Cardiac fibroblast (primary cell): ENCODE measurements around the gene ATF4.

ENCODE experiments used
- DNase-seq, 2 donors: peaks; one replicate each; pipeline versions ENCODE4 v3.0.0 to v3.0.0-alpha.2; 2010; ENCODE audit warnings: low read depth in 2 of 2
- H3K4me3 ChIP-seq, 2 donors: replicated peaks in 1 of 2; 1 replicate in 1 of 2; 2 replicates in 1 of 2; pipeline ENCODE4 v1.5.1; 2011; ENCODE audit warnings: low read depth in 2 of 2, low read length in 2 of 2, mild to moderate bottlenecking in 2 of 2, moderate library complexity in 1 of 2
- TF ChIP-seq, protein P1 (sequence below): IDR thresholded peaks from one replicate; pipeline ENCODE4 v1.5.1; 2011; ENCODE audit warnings: low read depth, mild to moderate bottlenecking, low read length, inconsistent platforms

Gene ATF4

DNA sequence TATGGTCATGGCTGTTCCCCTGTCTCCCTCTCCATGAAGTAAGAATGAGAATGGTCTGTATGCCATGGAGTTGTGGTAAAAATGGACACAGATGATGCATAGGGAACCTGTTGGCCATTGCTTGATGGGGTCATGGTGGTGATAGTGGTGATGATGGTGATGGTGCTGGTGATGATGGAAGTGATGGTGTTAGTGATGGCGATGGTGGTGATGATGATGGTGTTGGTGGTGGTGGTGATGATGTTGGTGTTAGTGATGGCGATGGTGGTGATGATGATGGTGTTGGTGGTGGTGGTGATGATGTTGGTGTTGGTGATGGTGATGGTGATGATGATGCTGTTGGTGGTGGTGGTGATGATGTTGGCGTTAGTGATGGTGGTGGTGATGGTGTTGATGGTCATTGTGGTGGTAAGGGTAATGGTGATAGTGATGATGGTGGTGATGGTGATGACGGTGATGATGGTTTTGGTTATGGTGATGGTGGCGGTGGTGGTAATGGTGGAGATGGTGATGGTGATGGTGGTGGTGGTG lies 45.1 kb downstream of the ATF4 start:
- TF ChIP-seq, protein P1, sequence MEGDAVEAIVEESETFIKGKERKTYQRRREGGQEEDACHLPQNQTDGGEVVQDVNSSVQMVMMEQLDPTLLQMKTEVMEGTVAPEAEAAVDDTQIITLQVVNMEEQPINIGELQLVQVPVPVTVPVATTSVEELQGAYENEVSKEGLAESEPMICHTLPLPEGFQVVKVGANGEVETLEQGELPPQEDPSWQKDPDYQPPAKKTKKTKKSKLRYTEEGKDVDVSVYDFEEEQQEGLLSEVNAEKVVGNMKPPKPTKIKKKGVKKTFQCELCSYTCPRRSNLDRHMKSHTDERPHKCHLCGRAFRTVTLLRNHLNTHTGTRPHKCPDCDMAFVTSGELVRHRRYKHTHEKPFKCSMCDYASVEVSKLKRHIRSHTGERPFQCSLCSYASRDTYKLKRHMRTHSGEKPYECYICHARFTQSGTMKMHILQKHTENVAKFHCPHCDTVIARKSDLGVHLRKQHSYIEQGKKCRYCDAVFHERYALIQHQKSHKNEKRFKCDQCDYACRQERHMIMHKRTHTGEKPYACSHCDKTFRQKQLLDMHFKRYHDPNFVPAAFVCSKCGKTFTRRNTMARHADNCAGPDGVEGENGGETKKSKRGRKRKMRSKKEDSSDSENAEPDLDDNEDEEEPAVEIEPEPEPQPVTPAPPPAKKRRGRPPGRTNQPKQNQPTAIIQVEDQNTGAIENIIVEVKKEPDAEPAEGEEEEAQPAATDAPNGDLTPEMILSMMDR, result no peak
- H3K4me3 ChIP-seq, result no peak overlapping the region
- no peak for DNase-seq

DNA sequence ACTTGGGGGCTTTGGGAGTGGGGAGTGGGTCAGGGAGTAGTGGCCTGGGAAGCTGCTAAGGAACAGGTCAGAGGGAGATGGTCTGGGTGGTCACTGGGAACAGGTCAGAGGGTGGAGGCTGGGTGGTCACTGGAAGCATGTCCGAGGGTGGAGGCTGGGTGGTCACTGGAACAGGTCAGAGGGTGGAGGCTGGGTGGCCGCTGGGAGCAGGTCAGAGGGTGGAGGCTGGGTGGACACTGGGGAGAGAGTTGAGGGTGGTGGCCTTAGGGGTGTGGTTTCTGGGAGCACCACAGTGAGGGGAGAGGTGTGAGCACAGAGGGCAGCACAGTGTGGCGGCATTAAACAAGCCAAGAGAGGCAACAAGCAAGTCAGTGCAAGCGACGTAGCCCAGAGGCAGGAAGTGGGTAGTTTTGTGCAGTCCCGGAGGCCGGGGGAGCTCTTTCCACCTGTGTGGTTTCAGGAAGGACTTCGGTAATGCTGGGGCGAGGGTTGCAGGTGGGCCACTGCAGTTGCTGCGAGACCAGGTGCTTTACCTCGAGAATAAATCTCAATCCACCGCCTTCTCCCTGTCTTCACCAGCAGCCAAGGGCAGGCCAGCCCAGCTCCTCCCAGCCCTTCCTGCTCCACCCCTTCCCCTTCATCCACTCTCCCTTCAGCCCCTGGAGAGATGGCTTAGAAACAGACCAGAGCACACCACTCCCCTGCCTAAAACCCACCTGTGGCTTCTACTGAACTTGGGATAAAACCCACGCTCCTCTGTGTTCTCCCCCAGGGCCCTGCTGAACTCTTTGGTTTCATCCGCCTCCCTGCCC lies 47.0 kb downstream of the ATF4 start:
- TF ChIP-seq, protein P1, result no peak
- H3K4me3 ChIP-seq, result no peak overlapping the region
- DNase-seq, result no peak

DNA sequence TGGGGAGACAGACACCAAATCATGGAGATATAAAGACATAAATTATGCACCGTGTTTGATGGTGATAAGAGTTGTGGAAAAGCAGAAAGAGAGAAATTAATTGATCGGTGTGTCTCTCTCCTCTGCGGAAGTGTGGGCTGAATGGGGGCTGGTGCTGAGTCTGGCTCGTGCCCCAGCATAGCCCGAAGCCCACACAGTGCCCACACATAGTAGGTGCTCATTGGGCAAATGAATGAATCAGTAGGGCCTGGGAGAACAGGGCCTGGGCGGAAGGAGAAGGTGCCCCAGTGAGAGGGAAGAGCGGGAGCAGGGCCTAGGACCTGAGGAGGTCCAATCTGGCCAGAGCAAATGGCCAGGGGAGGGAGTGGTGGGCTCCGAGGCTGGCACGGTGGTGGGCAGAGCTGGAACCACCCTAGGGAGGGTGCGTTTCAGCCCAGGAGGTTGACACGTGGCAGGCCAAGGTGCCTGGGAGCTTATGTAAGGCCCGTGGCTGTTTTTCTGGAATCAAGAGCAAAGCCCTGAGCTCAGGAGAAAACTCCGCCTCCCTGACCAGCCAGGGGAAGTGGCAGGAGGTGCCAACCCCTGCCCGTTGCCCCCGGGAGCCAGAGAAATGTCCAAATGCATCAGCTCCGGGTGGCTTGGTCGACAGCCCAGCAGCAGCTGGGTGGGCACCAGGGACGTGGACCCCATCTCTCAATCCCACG lies 48.1 kb downstream of the ATF4 start:
- no peak overlapping the region for H3K4me3 ChIP-seq
- TF ChIP-seq, protein P1, result no peak
- no peak for DNase-seq

DNA sequence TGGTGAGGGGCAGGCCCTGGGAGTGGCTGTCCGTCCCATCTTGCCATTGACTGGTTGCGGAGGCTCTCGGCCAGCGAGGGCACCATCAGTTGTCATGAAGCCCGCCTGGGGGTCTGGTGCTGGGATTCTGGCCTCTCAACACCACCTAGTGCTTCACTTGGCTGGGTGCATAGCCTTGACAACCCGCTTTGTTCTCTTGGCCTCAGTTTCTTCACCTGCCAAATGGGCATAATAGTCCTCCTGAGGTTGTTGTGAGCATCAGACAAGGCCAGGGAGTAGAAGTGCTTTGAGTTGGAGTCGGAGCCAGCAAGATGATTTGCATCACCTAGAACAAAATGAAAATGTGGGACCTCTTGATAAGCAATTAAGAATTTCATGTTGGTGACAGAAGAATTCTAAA lies 48.7 kb downstream of the ATF4 start:
- no peak for DNase-seq
- TF ChIP-seq, protein P1, result no peak
- H3K4me3 ChIP-seq, result no peak overlapping the region

DNA sequence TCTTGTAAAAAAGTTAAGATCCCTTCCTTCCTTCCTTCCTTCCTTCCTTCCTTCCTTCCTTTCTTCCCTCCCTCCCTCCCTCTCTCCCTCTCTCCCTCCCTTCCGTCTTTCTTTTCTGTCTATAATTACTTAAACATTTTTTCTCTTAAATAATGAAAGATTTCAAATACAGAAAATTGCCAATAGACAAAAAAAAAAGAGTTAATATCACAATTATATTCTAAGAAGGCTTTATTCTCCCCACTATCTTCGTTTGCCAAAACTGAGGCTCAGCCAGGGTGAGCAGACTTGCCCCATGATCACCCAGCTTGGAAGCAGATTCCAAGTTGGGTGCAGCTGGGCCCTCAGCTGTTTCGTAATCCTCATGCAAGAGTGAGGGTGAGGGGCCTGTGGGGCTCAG lies 49.9 kb downstream of the ATF4 start:
- TF ChIP-seq, protein P1, result no peak
- DNase-seq, result no peak
- H3K4me3 ChIP-seq, result no peak overlapping the region

DNA sequence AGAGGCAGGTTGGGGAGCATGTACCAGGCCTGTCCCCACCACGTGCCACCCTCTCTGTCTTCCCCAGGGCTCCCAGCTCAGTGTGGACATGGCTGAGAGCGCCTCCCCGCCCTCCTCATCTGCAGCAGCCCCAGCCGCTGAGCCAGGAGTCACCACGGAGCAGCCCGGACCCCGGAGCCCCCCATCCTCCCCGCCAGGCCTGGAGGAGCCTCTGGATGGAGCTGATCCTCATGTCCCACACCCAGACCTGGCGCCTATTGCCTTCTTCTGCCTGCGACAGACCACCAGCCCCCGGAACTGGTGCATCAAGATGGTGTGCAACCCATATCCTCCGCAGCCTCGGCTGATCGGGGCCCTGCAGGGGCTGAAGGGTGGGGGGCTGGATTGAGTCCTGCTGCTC lies 50.3 kb downstream of the ATF4 start, which contains the start of gene CACNA1I:
Gene CACNA1I (plus strand): TSS at position 89 of the 400 bp plus-strand sequence. CDS start 0 bp downstream, at position 89.
- TF ChIP-seq, protein P1, result no peak
- H3K4me3 ChIP-seq, result no peak within 1 kb of the TSS
- no peak for DNase-seq
